ENCODE data around the gene BPGM. TPM values are rescaled to one million over a fixed set of nuclear protein-coding genes. Genes with fewer than 3 reads are reported as not detected.

The BPGM gene
- total RNA-seq, 1 experiment from 2014 or later, result 14.0 TPM

GRCh38 chr7:134698481-134698880, 51.8 kb downstream of the BPGM start:
- CTCF ChIA-PET, result no interaction called here
- Histone ChIP-seq H3K36me3 (ENCODE audit: insufficient read depth, low read length, poor library complexity, severe bottlenecking) (no peaks in the 10 kb centered on the region), H3K9me3 (ENCODE audit: low read depth, low read length, poor library complexity, severe bottlenecking) (no peaks in the 10 kb centered on the region), H3K4me3 (ENCODE audit: low read depth, low read length, poor library complexity, severe bottlenecking) (no peak overlapping the region), H3K27ac (ENCODE audit: low read depth, low read length, poor library complexity, severe bottlenecking) (no peak overlapping the region), H3K4me1 (ENCODE audit: insufficient read depth, low read length, poor library complexity, severe bottlenecking) (no peaks in the 10 kb centered on the region), H3K27me3 (replicated peaks; ENCODE audit: insufficient read depth, low read depth, low read length, poor library complexity) (no peaks in the 10 kb centered on the region)
- TF ChIP-seq CTCF (conservative IDR thresholded peaks at IDR 0.05; ENCODE audit: low read depth, low read length) (no peak), EZH2 (IDR thresholded peaks at IDR 0.05; ENCODE audit: borderline replicate concordance, low read depth, low read length, poor library complexity, severe bottlenecking) (no peak)
- BruUV-seq (replicated peaks), result no TSS peak
- no peak for DNase-seq (ENCODE audit: low spot score)
- POLR2A ChIA-PET (ENCODE audit: low non-redundant PET), result no interaction called here
- intact Hi-C loops (cut with micrococcal nuclease; ENCODE audit: unreplicated experiment), result no loop called here

- no peaks in the 10 kb centered on the region for H3K9me3 ChIP-seq (ENCODE audit: low read depth, low read length, poor library complexity, severe bottlenecking)
- intact Hi-C loops (cut with micrococcal nuclease; ENCODE audit: unreplicated experiment), result no loop called here
- ChIA-PET POLR2A (ENCODE audit: low non-redundant PET) (no interaction called here), CTCF (no interaction called here)
- no peak overlapping the region for H3K4me3 ChIP-seq (ENCODE audit: low read depth, low read length, poor library complexity, severe bottlenecking)
- H3K4me1 ChIP-seq (ENCODE audit: insufficient read depth, low read length, poor library complexity, severe bottlenecking), result no peaks in the 10 kb centered on the region
- H3K27me3 ChIP-seq (replicated peaks; ENCODE audit: insufficient read depth, low read depth, low read length, poor library complexity), result no peaks in the 10 kb centered on the region
- no peak for DNase-seq (ENCODE audit: low spot score)
- H3K27ac ChIP-seq (ENCODE audit: low read depth, low read length, poor library complexity, severe bottlenecking), result no peak overlapping the region
- H3K36me3 ChIP-seq (ENCODE audit: insufficient read depth, low read length, poor library complexity, severe bottlenecking), result no peaks in the 10 kb centered on the region
- TF ChIP-seq EZH2 (IDR thresholded peaks at IDR 0.05; ENCODE audit: borderline replicate concordance, low read depth, low read length, poor library complexity, severe bottlenecking) (no peak), CTCF (conservative IDR thresholded peaks at IDR 0.05; ENCODE audit: low read depth, low read length) (no peak)
- BruUV-seq (replicated peaks), result no TSS peak
Observed at GRCh38 chr7:134699021-134699818, 52.6 kb downstream of the BPGM start.

GRCh38 chr7:134699899-134700298, 53.2 kb downstream of the BPGM start:
- Histone ChIP-seq H3K27me3 (replicated peaks; ENCODE audit: insufficient read depth, low read depth, low read length, poor library complexity) (no peaks in the 10 kb centered on the region), H3K27ac (ENCODE audit: low read depth, low read length, poor library complexity, severe bottlenecking) (no peak overlapping the region), H3K4me1 (ENCODE audit: insufficient read depth, low read length, poor library complexity, severe bottlenecking) (no peaks in the 10 kb centered on the region), H3K4me3 (ENCODE audit: low read depth, low read length, poor library complexity, severe bottlenecking) (no peak overlapping the region), H3K9me3 (ENCODE audit: low read depth, low read length, poor library complexity, severe bottlenecking) (no peaks in the 10 kb centered on the region), H3K36me3 (ENCODE audit: insufficient read depth, low read length, poor library complexity, severe bottlenecking) (no peaks in the 10 kb centered on the region)
- ChIA-PET POLR2A (ENCODE audit: low non-redundant PET) (no interaction called here), CTCF (no interaction called here)
- no peak for DNase-seq (ENCODE audit: low spot score)
- BruUV-seq (replicated peaks), result no TSS peak
- TF ChIP-seq CTCF (conservative IDR thresholded peaks at IDR 0.05; ENCODE audit: low read depth, low read length), result no peak
- TF ChIP-seq EZH2 (IDR thresholded peaks at IDR 0.05; ENCODE audit: borderline replicate concordance, low read depth, low read length, poor library complexity, severe bottlenecking), result no peak
- intact Hi-C loops (cut with micrococcal nuclease; ENCODE audit: unreplicated experiment), result loop anchor here (5.0 kb wide), 1 partner anchor 68 kb away; no protein-coding TSS in a partner anchor
